Measurements from ENCODE around the gene STK32C.

DNA sequence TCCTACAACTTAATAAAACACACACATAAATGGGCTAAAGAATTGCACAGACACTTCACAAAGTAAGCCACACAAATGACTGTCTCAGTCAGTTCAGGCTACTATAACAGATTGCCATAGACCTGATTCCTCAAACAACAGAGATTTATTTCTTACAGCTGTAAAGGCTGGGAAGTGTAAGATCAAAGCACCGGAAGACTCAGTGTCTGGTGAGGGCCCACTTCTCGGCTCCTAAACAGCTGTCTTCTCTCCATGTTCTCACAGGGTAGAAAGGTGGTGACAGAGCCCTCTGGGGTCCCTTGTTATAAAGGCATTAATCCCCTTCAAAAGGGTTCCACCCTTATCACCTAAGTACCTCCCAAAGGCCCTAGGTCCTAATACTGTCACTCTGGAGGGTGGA, 18.3 kb downstream of the STK32C start:
- TF ChIP-seq, protein P1, sequence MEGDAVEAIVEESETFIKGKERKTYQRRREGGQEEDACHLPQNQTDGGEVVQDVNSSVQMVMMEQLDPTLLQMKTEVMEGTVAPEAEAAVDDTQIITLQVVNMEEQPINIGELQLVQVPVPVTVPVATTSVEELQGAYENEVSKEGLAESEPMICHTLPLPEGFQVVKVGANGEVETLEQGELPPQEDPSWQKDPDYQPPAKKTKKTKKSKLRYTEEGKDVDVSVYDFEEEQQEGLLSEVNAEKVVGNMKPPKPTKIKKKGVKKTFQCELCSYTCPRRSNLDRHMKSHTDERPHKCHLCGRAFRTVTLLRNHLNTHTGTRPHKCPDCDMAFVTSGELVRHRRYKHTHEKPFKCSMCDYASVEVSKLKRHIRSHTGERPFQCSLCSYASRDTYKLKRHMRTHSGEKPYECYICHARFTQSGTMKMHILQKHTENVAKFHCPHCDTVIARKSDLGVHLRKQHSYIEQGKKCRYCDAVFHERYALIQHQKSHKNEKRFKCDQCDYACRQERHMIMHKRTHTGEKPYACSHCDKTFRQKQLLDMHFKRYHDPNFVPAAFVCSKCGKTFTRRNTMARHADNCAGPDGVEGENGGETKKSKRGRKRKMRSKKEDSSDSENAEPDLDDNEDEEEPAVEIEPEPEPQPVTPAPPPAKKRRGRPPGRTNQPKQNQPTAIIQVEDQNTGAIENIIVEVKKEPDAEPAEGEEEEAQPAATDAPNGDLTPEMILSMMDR (IDR thresholded peaks at IDR 0.05): no peak
- no peak for TF ChIP-seq POLR2A (IDR thresholded peaks at IDR 0.05)

All from right lobe of liver (tissue), 4 donors.